WTC11 (cell line): ENCODE measurements around the gene AP3M1. TPM values are rescaled to one million over a fixed set of nuclear protein-coding genes. Genes with fewer than 3 reads are reported as not detected.
A peak's percentile ranks its signal among the peaks of the same experiment; 100 is the strongest.

Experiments
- ATAC-seq: fragments of 200-7000 bp; cut with Tn5 transposase; 2 replicates; pipeline ENCODE4 v1.10.0; 2021; ENCODE audit warnings: mild to moderate bottlenecking, moderate library complexity
- CTCF ChIA-PET: fragments of 300-600 bp; sonication (Branson Sonifier 250); formaldehyde crosslinking; loops from one replicate; lab custom pipeline; 2021; ENCODE audit warnings: antibody characterized with exemption; lab: Charles Lee
- POLR2A ChIA-PET: fragments of 350-600 bp; sonication (Branson Sonifier 250); formaldehyde crosslinking; loops from one replicate; lab custom pipeline; 2021; ENCODE audit warnings: antibody characterized with exemption; lab: Charles Lee
- DNase-seq: peaks from one replicate; pipeline ENCODE4 v3.0.0; 2021; ENCODE audit warnings: low spot score
- H3K27ac Mint-ChIP-seq: 2 replicates; pipeline ENCODE4 v1.8.0; 2021; ENCODE audit warnings: mixed read lengths
- H3K27me3 Mint-ChIP-seq: 2 replicates; pipeline ENCODE4 v1.8.0; 2021; ENCODE audit warnings: low read depth, mild to moderate bottlenecking, moderate library complexity, mixed read lengths
- H3K36me3 Mint-ChIP-seq: 2 replicates; pipeline ENCODE4 v1.8.0; 2021; ENCODE audit warnings: mixed read lengths
- H3K4me1 Mint-ChIP-seq: 2 replicates; pipeline ENCODE4 v1.8.0; 2022; ENCODE audit warnings: mixed read lengths
- H3K4me3 Mint-ChIP-seq: 2 replicates; pipeline ENCODE4 v1.8.0; 2021; ENCODE audit warnings: mild to moderate bottlenecking, moderate library complexity, mixed read lengths
- H3K9me3 Mint-ChIP-seq: 2 replicates; pipeline ENCODE4 v1.8.0; 2021; ENCODE audit warnings: mixed read lengths
- AR ChIP-seq: fragments of 250-450 bp; sonication (Bioruptor Pico); IDR thresholded peaks from 2 replicates; pipeline ENCODE4 v1.9.0; 2021; ENCODE audit warnings: mild to moderate bottlenecking
- ATF1 ChIP-seq: sonication (generic); formaldehyde crosslinking; IDR thresholded peaks from 2 replicates; pipeline ENCODE4 v1.8.1; 2023; ENCODE audit warnings: mild to moderate bottlenecking, moderate library complexity, missing genetic modification reagents
- CREB1 ChIP-seq: sonication (generic); formaldehyde crosslinking; IDR thresholded peaks from 2 replicates; pipeline ENCODE4 v1.8.0; 2023; ENCODE audit warnings: mild to moderate bottlenecking, missing genetic modification reagents
- CREM ChIP-seq: sonication (generic); formaldehyde crosslinking; IDR thresholded peaks from 2 replicates; pipeline ENCODE4 v1.8.1; 2022; ENCODE audit warnings: mild to moderate bottlenecking, missing genetic modification reagents, moderate library complexity
- E2F5 ChIP-seq: sonication (generic); formaldehyde crosslinking; IDR thresholded peaks from 2 replicates; pipeline ENCODE4 v1.8.1; 2022; ENCODE audit warnings: mild to moderate bottlenecking, moderate library complexity, missing genetic modification reagents
- EMX1 ChIP-seq: fragments of 250-450 bp; sonication (Bioruptor Pico); IDR thresholded peaks from 2 replicates; pipeline ENCODE4 v1.8.0; 2021; ENCODE audit warnings: mild to moderate bottlenecking
- ERG ChIP-seq: fragments of 250-450 bp; sonication (Bioruptor Pico); IDR thresholded peaks from 2 replicates; pipeline ENCODE4 v1.8.0; 2021; ENCODE audit warnings: mild to moderate bottlenecking
- FOXP4 ChIP-seq: sonication (generic); formaldehyde crosslinking; IDR thresholded peaks from 2 replicates; pipeline ENCODE4 v1.8.0; 2022; ENCODE audit warnings: mild to moderate bottlenecking, missing genetic modification reagents
- GABPB1 ChIP-seq: sonication (generic); formaldehyde crosslinking; IDR thresholded peaks from 2 replicates; pipeline ENCODE4 v1.8.1; 2023; ENCODE audit warnings: mild to moderate bottlenecking, missing genetic modification reagents
- HMGA2 ChIP-seq: fragments of 250-450 bp; sonication (Bioruptor Pico); IDR thresholded peaks from 2 replicates; pipeline ENCODE4 v1.4.0; 2021; ENCODE audit warnings: mild to moderate bottlenecking, moderate library complexity
- HMGXB4 ChIP-seq: sonication (generic); formaldehyde crosslinking; IDR thresholded peaks from 2 replicates; pipeline ENCODE4 v1.8.1; 2023; ENCODE audit warnings: mild to moderate bottlenecking, moderate library complexity, missing genetic modification reagents
- IRF1 ChIP-seq: sonication (generic); formaldehyde crosslinking; IDR thresholded peaks from 2 replicates; pipeline ENCODE4 v1.8.0; 2023; ENCODE audit warnings: missing genetic modification reagents
- JAZF1 ChIP-seq: fragments of 250-450 bp; sonication (Bioruptor Pico); IDR thresholded peaks from 2 replicates; pipeline ENCODE4 v1.9.0; 2021; ENCODE audit warnings: moderate library complexity, mild to moderate bottlenecking, inconsistent platforms
- MXD4 ChIP-seq: fragments of 250-450 bp; sonication (Bioruptor Pico); IDR thresholded peaks from 2 replicates; pipeline ENCODE4 v1.8.0; 2021; ENCODE audit warnings: mild to moderate bottlenecking, moderate library complexity, borderline replicate concordance
- NFYB ChIP-seq: sonication (generic); formaldehyde crosslinking; conservative IDR thresholded peaks from 2 replicates; pipeline ENCODE4 v1.8.0; 2022; ENCODE audit warnings: low read depth, missing genetic modification reagents
- PREB ChIP-seq: sonication (generic); formaldehyde crosslinking; IDR thresholded peaks from 2 replicates; pipeline ENCODE4 v1.8.1; 2022; ENCODE audit warnings: mild to moderate bottlenecking, missing genetic modification reagents, moderate library complexity, borderline replicate concordance
- TCF7 ChIP-seq: sonication (generic); formaldehyde crosslinking; IDR thresholded peaks from 2 replicates; pipeline ENCODE4 v1.8.0; 2022; ENCODE audit warnings: mild to moderate bottlenecking, low read depth, missing genetic modification reagents, moderate library complexity
- ZBTB21 ChIP-seq: sonication (generic); formaldehyde crosslinking; IDR thresholded peaks from 2 replicates; pipeline ENCODE4 v1.8.1; 2023; ENCODE audit warnings: mild to moderate bottlenecking, missing genetic modification reagents, borderline replicate concordance
- ZNF232 ChIP-seq: sonication (generic); formaldehyde crosslinking; IDR thresholded peaks from 2 replicates; pipeline ENCODE4 v1.8.0; 2022; ENCODE audit warnings: mild to moderate bottlenecking, missing genetic modification reagents
- ZNF396 ChIP-seq: fragments of 250-450 bp; sonication (Bioruptor Pico); IDR thresholded peaks from 2 replicates; pipeline ENCODE4 v1.8.0; 2021; ENCODE audit warnings: mild to moderate bottlenecking, moderate library complexity, borderline replicate concordance
- ZNF416 ChIP-seq: fragments of 250-450 bp; sonication (Bioruptor Pico); IDR thresholded peaks from 2 replicates; pipeline ENCODE4 v1.9.0; 2021; ENCODE audit warnings: mild to moderate bottlenecking, inconsistent platforms
- ZNF423 ChIP-seq: fragments of 250-450 bp; sonication (Bioruptor Pico); IDR thresholded peaks from 2 replicates; pipeline ENCODE4 v2.1.2; 2022; ENCODE audit warnings: mild to moderate bottlenecking, moderate library complexity
- total RNA-seq: library from RNA; stranded (reverse); gene quantifications from 3 replicates; pipeline ENCODE4 v1.2.3, GENCODE V29; 2021

AP3M1 gene
- total RNA-seq, 1 experiment from 2014 or later = 37.3 TPM

- no peak for TF ChIP-seq ZNF396
Measured at GRCh38 chr10:74164716-74165529, 14.3 kb upstream of the AP3M1 start (continued).

- H3K27ac Mint-ChIP-seq = no peak overlapping the region
- TF ChIP-seq ZNF396 = no peak
- TF ChIP-seq E2F5 (CRISPR knock-in tag) = no peak
- TF ChIP-seq JAZF1 (CRISPR knock-in tag) = no peak
- no peak for TF ChIP-seq NFYB (CRISPR knock-in tag)
- no peak for TF ChIP-seq GABPB1 (CRISPR knock-in tag)
- no peak for TF ChIP-seq CREB1 (CRISPR knock-in tag)
- no peak for TF ChIP-seq PREB (CRISPR knock-in tag)
- H3K9me3 Mint-ChIP-seq = no peaks in the 10 kb centered on the region
- no peak for DNase-seq
- H3K27me3 Mint-ChIP-seq = no peaks in the 10 kb centered on the region
- ChIA-PET CTCF (no interaction called here), POLR2A (no interaction called here)
- peaks cover 11% of the 10 kb centered on the region for H3K4me1 Mint-ChIP-seq
- no peak overlapping the region for H3K4me3 Mint-ChIP-seq
- no peak for ATAC-seq
- no peaks in the 10 kb centered on the region for H3K36me3 Mint-ChIP-seq
Measured at GRCh38 chr10:74163319-74164068, 12.9 kb upstream of the AP3M1 start.

- H3K4me1 Mint-ChIP-seq = peaks cover 9% of the 10 kb centered on the region
- peak overlapping the region; percentile 81 for H3K27ac Mint-ChIP-seq
- no peaks in the 10 kb centered on the region for H3K9me3 Mint-ChIP-seq
- no peaks in the 10 kb centered on the region for H3K27me3 Mint-ChIP-seq
- no peak overlapping the region for H3K4me3 Mint-ChIP-seq
- DNase-seq (no peak), ATAC-seq (no peak)
- H3K36me3 Mint-ChIP-seq = no peaks in the 10 kb centered on the region
- CTCF ChIA-PET = no interaction called here
- POLR2A ChIA-PET = interaction anchor here (0.8 kb wide), 1 partner anchor 9 kb away, joined by 3 read pairs; the partner anchor contains the start of gene ADK
- no peak for TF ChIP-seq ZNF232
- no peak for TF ChIP-seq FOXP4
- TF ChIP-seq AR (CRISPR knock-in tag) = no peak
- TF ChIP-seq HMGXB4 (CRISPR knock-in tag) = no peak
- TF ChIP-seq ZNF416 (CRISPR knock-in tag) = no peak
- TF ChIP-seq MXD4 (CRISPR knock-in tag) = no peak
- no peak for TF ChIP-seq ATF1 (CRISPR knock-in tag)
- TF ChIP-seq CREM = no peak
- TF ChIP-seq HMGA2 (CRISPR knock-in tag) = no peak
- TF ChIP-seq ERG (CRISPR knock-in tag) = no peak
- no peak for TF ChIP-seq TCF7
- TF ChIP-seq IRF1 (CRISPR knock-in tag) = no peak
- no peak for TF ChIP-seq ZBTB21 (CRISPR knock-in tag)
- TF ChIP-seq ZNF423 = no peak
- no peak for TF ChIP-seq EMX1 (CRISPR knock-in tag)
Measured at GRCh38 chr10:74160013-74160412, 9.4 kb upstream of the AP3M1 start.
